HL-60 (cell line): ENCODE results near the gene MKRN3. TPM values are rescaled to one million over a fixed set of nuclear protein-coding genes. Genes with fewer than 3 reads are reported as not detected.

Source experiments
- DNase-seq, 2 experiments: peaks; one replicate each; pipeline ENCODE4 v3.0.0-alpha.2; 2010 to 2020; ENCODE audit warnings: low read depth in 1 of 2, low spot score in 1 of 2
- H3K27ac ChIP-seq: fragments of 250-450 bp; sonication (Bioruptor Pico); replicated peaks from 2 replicates; pipeline ENCODE4 v1.5.1; 2020; ENCODE audit warnings: mild to moderate bottlenecking, moderate library complexity
- H3K27me3 ChIP-seq: fragments of 250-450 bp; sonication (Bioruptor Pico); 2 replicates; pipeline ENCODE4 v1.5.1; 2021; ENCODE audit warnings: mild to moderate bottlenecking, moderate library complexity; ENCODE audit not compliant: insufficient read depth, poor library complexity, severe bottlenecking
- H3K4me3 ChIP-seq: replicated peaks from 2 replicates; pipeline ENCODE4 v1.5.1; 2011; ENCODE audit warnings: mild to moderate bottlenecking, control low read depth, low read length; ENCODE audit not compliant: insufficient read depth
- CTCF ChIP-seq: IDR thresholded peaks from one replicate; pipeline ENCODE4 v1.5.1; 2011; ENCODE audit warnings: low read length, control low read depth, inconsistent platforms; ENCODE audit not compliant: insufficient read depth
- GABPA ChIP-seq: IDR thresholded peaks from 2 replicates; pipeline ENCODE4 v1.6.1; 2012; ENCODE audit warnings: low read depth
- POLR2AphosphoS5 ChIP-seq: IDR thresholded peaks from 2 replicates; pipeline ENCODE4 v1.6.1; 2012; ENCODE audit warnings: low read depth
- REST ChIP-seq: IDR thresholded peaks from 2 replicates; pipeline ENCODE4 v1.6.1; 2012; ENCODE audit warnings: low read depth; ENCODE audit not compliant: insufficient replicate concordance
- SPI1 ChIP-seq: IDR thresholded peaks from 2 replicates; pipeline ENCODE4 v1.6.1; 2012; ENCODE audit warnings: low read depth, mild to moderate bottlenecking, borderline replicate concordance
- microRNA-seq: library from miRNA; unstranded; fragments of <30 nt; microRNA quantifications from one replicate; pipeline ENCODE4, GENCODE V29; 2018

The MKRN3 gene

GRCh38 chr15:23606226-23606625, 40.8 kb downstream of the MKRN3 start:
- Histone ChIP-seq H3K27ac (no peak overlapping the region), H3K4me3 (no peak overlapping the region), H3K27me3 (no peaks in the 10 kb centered on the region)
- TF ChIP-seq CTCF: no peak
- TF ChIP-seq POLR2AphosphoS5: no peak
- TF ChIP-seq SPI1: no peak
- TF ChIP-seq REST: no peak
- DNase-seq: no peak

GRCh38 chr15:23616536-23616935, 51.1 kb downstream of the MKRN3 start:
- DNase-seq: peak in 1 of 2 experiments; percentile 10
- peaks cover 3% of the 10 kb centered on the region for H3K27me3 ChIP-seq
- no peak overlapping the region for H3K27ac ChIP-seq
- TF ChIP-seq CTCF (no peak), GABPA (no peak), POLR2AphosphoS5 (no peak), SPI1 (no peak), REST (no peak)
- no peak overlapping the region for H3K4me3 ChIP-seq

Small RNAs within 50 kb of the gene (microRNA-seq; reads per million reads assigned to microRNA genes)
- not detected for gene MIR4508
